ENCODE results near the gene PLPP3. TPM values are rescaled to one million over a fixed set of nuclear protein-coding genes. Genes with fewer than 3 reads are reported as not detected.

The PLPP3 gene
- total RNA-seq, 1 donor from 2014 or later: 4.6 TPM

DNA sequence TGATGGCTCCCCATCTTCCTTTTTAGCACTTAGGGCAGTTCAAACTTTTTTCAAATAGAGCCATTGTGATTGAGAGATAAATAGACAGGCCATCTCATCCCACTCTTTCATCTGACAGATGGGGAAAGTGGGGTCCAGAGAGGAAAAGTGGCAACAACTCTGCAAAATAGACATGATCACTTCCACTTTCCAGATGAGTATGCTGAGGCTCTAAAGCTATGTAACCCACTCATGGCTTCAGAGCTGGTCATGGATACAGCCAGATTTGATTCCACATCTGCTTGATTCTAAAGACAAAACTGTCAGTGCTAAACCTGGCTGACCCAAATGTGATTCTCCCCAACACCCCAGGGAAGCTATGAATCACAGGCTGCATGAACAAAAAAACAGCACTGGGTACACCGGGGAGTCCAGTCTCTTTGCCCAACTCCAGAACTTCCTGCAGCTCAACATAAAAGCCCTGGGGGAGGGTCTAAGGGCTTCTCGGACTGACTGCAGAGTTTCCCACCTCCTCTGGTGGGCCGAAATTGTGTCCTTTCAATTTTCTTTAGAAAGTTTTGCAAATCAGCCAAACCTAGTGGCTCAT lies 59.3 kb downstream of the PLPP3 start:
- TF ChIP-seq, protein P1, sequence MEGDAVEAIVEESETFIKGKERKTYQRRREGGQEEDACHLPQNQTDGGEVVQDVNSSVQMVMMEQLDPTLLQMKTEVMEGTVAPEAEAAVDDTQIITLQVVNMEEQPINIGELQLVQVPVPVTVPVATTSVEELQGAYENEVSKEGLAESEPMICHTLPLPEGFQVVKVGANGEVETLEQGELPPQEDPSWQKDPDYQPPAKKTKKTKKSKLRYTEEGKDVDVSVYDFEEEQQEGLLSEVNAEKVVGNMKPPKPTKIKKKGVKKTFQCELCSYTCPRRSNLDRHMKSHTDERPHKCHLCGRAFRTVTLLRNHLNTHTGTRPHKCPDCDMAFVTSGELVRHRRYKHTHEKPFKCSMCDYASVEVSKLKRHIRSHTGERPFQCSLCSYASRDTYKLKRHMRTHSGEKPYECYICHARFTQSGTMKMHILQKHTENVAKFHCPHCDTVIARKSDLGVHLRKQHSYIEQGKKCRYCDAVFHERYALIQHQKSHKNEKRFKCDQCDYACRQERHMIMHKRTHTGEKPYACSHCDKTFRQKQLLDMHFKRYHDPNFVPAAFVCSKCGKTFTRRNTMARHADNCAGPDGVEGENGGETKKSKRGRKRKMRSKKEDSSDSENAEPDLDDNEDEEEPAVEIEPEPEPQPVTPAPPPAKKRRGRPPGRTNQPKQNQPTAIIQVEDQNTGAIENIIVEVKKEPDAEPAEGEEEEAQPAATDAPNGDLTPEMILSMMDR (IDR thresholded peaks at IDR 0.05): no peak
- POLR2A ChIA-PET: interaction anchor here (0.7 kb wide), 1 partner anchor 1242 kb away, joined by 3 read pairs; no protein-coding TSS in a partner anchor
- Mint-ChIP-seq H3K36me3 (ENCODE audit: low read depth) (no peaks in the 10 kb centered on the region), H3K9me3 (no peaks in the 10 kb centered on the region), H3K27me3 (no peaks in the 10 kb centered on the region), H3K27ac (no peak overlapping the region), H3K4me3 (no peak overlapping the region), H3K4me1 (peaks cover 54% of the 10 kb centered on the region)
- intact Hi-C loops (cut with micrococcal nuclease): no loop called here
- no peak for DNase-seq
- CTCF ChIA-PET: no interaction called here
- ATAC-seq (ENCODE audit: low read depth): no peak

DNA sequence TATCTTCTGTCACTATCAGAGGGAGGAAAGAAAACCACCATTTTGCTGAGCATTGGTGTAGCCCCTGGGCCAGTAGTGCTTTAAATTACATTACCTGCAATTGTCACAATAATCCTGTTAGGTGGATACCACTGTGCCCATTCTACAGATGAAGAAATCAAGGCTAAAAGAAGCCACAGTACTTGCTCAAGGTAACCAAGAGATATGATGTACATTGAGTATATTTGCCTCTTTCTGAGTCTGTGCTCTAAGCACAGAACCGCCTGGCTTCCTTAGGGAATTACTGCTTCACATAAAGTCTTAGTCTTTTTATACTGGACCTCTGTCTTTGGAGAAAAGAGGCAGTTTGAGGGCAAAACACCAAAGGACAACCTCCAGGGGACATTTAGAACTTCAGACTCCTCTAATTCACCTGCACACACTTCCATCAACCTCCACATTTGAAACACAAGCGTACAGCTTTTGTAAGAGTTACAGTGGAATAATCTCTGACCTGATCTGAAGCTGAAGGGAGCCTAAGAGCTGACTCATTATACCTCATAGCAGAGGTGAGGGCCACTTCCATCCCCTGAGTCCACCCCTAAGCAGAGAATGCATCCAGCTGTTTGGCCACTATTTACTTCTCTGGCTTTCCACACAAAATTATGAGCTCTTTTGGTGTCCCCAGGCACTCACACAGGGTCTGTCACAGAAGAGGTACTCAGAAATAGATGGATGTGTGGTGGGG lies 61.8 kb downstream of the PLPP3 start:
- CTCF ChIA-PET: no interaction called here
- Mint-ChIP-seq H3K9me3 (no peaks in the 10 kb centered on the region), H3K36me3 (ENCODE audit: low read depth) (no peaks in the 10 kb centered on the region), H3K4me3 (peak overlapping the region; percentile 77), H3K27ac (peak overlapping the region; percentile 87), H3K4me1 (peaks cover 29% of the 10 kb centered on the region), H3K27me3 (no peaks in the 10 kb centered on the region)
- POLR2A ChIA-PET: interaction anchor here (0.6 to 1.8 kb wide), 3 partner anchors 8 to 1402 kb away, joined by 4 to 9 read pairs (median 4); no protein-coding TSS in a partner anchor
- no peak for DNase-seq
- intact Hi-C loops (cut with micrococcal nuclease): loop anchor here (1.0 to 2.0 kb wide), 3 partner anchors 9 to 59 kb away; no protein-coding TSS in a partner anchor
- TF ChIP-seq, protein P1 (IDR thresholded peaks at IDR 0.05): no peak
- no peak for ATAC-seq (ENCODE audit: low read depth)

DNA sequence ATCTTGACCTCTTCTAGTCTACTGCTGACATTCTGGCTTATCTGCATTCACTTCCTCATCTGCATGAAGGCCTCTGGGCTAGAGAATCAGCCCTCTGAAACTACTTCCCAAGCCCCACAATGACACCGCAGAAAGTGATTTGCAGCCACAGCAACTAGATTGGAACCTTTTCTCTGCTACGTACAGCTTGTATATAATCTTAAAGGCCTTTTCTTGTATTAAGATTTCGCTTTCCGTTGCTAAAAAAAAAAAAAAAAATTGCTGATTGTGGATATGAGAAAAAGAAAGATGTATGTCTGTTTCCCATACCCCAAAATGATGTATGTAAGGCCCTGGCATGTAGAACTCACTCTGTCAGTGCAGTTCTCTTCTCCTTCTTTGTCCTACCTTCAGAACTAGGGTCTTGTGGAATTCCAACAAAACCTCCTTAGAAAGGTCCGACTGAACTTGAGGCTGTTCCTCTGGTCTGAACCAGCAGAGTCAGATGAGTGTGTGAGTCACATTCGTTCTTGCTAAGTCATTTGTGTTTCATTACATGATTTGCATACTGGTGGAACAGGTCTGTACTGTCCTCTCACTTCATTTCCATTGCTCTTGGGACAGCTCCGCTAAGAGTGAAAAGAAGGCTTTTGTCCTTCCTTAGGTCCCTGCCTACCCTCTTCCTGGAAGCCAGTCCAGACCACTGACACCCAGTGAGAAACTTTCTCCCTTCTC lies 62.7 kb downstream of the PLPP3 start:
- no peaks in the 10 kb centered on the region for H3K9me3 Mint-ChIP-seq
- ChIA-PET CTCF (no interaction called here), POLR2A (interaction anchor here (0.6 to 1.8 kb wide), 5 partner anchors 9 to 1401 kb away, joined by 4 to 9 read pairs (median 4); no protein-coding TSS in a partner anchor)
- H3K27ac Mint-ChIP-seq: peak overlapping the region; percentile 87
- intact Hi-C loops (cut with micrococcal nuclease): loop anchor here (1.0 to 2.0 kb wide), 3 partner anchors 10 to 60 kb away; no protein-coding TSS in a partner anchor
- peaks cover under 1% of the 10 kb centered on the region for H3K36me3 Mint-ChIP-seq (ENCODE audit: low read depth)
- peaks cover 26% of the 10 kb centered on the region for H3K4me1 Mint-ChIP-seq
- peak; percentile 94 for ATAC-seq (ENCODE audit: low read depth)
- no peak for DNase-seq
- H3K4me3 Mint-ChIP-seq: peak overlapping the region; percentile 77
- TF ChIP-seq, protein P1 (IDR thresholded peaks at IDR 0.05): no peak
- no peaks in the 10 kb centered on the region for H3K27me3 Mint-ChIP-seq

DNA sequence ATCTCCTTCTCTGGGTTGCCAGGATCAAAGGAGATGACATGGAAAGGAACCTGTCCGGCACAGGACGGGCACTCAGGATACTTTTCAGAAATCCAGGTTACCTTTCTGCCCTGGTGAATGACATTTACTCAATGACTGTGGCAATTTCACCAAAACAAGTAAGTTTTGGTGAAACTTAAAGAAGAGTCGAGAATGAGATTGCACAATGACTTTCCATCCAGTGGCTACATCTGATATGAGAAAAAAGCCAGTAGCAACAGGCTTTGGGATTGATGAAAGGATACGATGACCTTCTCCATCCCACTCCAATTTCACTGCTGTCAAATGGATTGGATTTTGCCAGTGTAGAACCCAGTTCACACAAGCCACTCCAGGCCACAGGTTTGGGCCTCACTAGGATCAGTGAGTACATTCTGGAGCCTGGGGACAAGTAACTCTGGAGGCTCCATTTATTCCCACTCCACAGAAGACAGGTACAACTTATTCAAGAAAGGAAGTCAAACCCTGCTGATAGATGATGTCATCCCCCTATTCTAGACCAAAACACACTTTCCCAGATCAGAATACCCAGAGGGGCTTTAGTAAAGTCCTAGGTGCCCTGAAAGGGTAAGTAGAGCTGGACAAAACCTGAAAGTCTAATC lies 63.3 kb downstream of the PLPP3 start:
- peaks cover 24% of the 10 kb centered on the region for H3K4me1 Mint-ChIP-seq
- DNase-seq (no peak), ATAC-seq (ENCODE audit: low read depth) (no peak)
- peak overlapping the region; percentile 87 for H3K27ac Mint-ChIP-seq
- POLR2A ChIA-PET: interaction anchor here (0.7 to 1.6 kb wide), 3 partner anchors 13 to 91 kb away, joined by 4 to 9 read pairs (median 6); no protein-coding TSS in a partner anchor
- CTCF ChIA-PET: no interaction called here
- H3K36me3 Mint-ChIP-seq (ENCODE audit: low read depth): peaks cover 3% of the 10 kb centered on the region
- TF ChIP-seq, protein P1 (IDR thresholded peaks at IDR 0.05): no peak
- peak overlapping the region; percentile 77 for H3K4me3 Mint-ChIP-seq
- no peaks in the 10 kb centered on the region for H3K9me3 Mint-ChIP-seq
- intact Hi-C loops (cut with micrococcal nuclease): loop anchor here (2.0 kb wide), 2 partner anchors 43 to 61 kb away; no protein-coding TSS in a partner anchor
- no peaks in the 10 kb centered on the region for H3K27me3 Mint-ChIP-seq

All from activated B cell treated with CpG ODN at 0.5 μM for 24 hours (primary cell).